GM12864 (cell line): Measurements from ENCODE around the gene CYBA.

Experiments used
- DNase-seq: peaks from one replicate; pipeline ENCODE4 v3.0.0-alpha.2; 2011; ENCODE audit warnings: low read depth
- H3K4me3 ChIP-seq: 2 replicates; pipeline ENCODE4 v1.5.1; 2011; ENCODE audit warnings: mild to moderate bottlenecking, low read depth, low read length, control low read depth
- CTCF ChIP-seq: IDR thresholded peaks from 2 replicates; pipeline ENCODE4 v1.5.1; 2011; ENCODE audit warnings: low read depth, mild to moderate bottlenecking, moderate library complexity, low read length, control low read depth, inconsistent platforms; ENCODE audit errors: missing control alignments

The CYBA gene

GRCh38 chr16:88633684-88634140 is 17.1 kb downstream of the CYBA start:
- no peak overlapping the region; the same call in 1 of the 2 replicates for H3K4me3 ChIP-seq
- no peak for DNase-seq
- peak; percentile 50 for TF ChIP-seq CTCF

- H3K4me3 ChIP-seq = no peak overlapping the region
- no peak for DNase-seq
- TF ChIP-seq CTCF = no peak
Observed at GRCh38 chr16:88632587-88632930, 18.3 kb downstream of the CYBA start.

- no peak for DNase-seq
- TF ChIP-seq CTCF = no peak
- no peak overlapping the region for H3K4me3 ChIP-seq
Observed at GRCh38 chr16:88631920-88632586, 18.8 kb downstream of the CYBA start.

GRCh38 chr16:88631384-88631783 is 19.5 kb downstream of the CYBA start:
- no peak for TF ChIP-seq CTCF

GRCh38 chr16:88630941-88631340 is 19.9 kb downstream of the CYBA start:
- DNase-seq = no peak
- TF ChIP-seq CTCF = no peak
- H3K4me3 ChIP-seq = no peak overlapping the region

More at GRCh38 chr16:88631384-88631783, 19.5 kb downstream of the CYBA start:
- H3K4me3 ChIP-seq = no peak overlapping the region
- no peak for DNase-seq

- no peak for DNase-seq
- no peak for TF ChIP-seq CTCF
- no peak overlapping the region for H3K4me3 ChIP-seq
Observed at GRCh38 chr16:88630433-88630832, 20.4 kb downstream of the CYBA start.

- TF ChIP-seq CTCF = no peak
- no peak for DNase-seq
- H3K4me3 ChIP-seq = no peak overlapping the region
Observed at GRCh38 chr16:88629835-88630234, 21.0 kb downstream of the CYBA start.
